GM12873 (cell line): ENCODE data around the gene TCL1B.

Experiments
- CTCF ChIP-seq: IDR thresholded peaks from 2 replicates; pipeline ENCODE4 v1.5.1; 2012; ENCODE audit warnings: low read depth, mild to moderate bottlenecking, moderate library complexity, low read length, control low read depth; ENCODE audit not compliant: insufficient read depth; ENCODE audit errors: missing control alignments

TCL1B gene

GRCh38 chr14:95683793-95684192 lies 2.4 kb upstream of the TCL1B start:
- peak; percentile 97 for TF ChIP-seq CTCF

GRCh38 chr14:95686935-95687334 lies 709 bp downstream of the TCL1B start:
- no peak for TF ChIP-seq CTCF

- TF ChIP-seq CTCF, result no peak
These were observed 3.2 kb downstream of the TCL1B start for GRCh38 chr14:95689441-95689840.

- TF ChIP-seq CTCF, result no peak
These were observed 4.6 kb downstream of the TCL1B start for GRCh38 chr14:95690815-95691214.

- TF ChIP-seq CTCF, result no peak
These were observed 5.4 kb downstream of the TCL1B start for GRCh38 chr14:95691591-95691990.

- TF ChIP-seq CTCF, result no peak
These were observed 5.9 kb downstream of the TCL1B start for GRCh38 chr14:95692109-95692508.

GRCh38 chr14:95695051-95695450 lies 8.8 kb downstream of the TCL1B start:
- TF ChIP-seq CTCF, result no peak

- no peak for TF ChIP-seq CTCF
These were observed 9.7 kb downstream of the TCL1B start for GRCh38 chr14:95695913-95696312.
